Left renal pelvis (tissue), 4 donors: ENCODE measurements around the gene EEF1AKMT4. TPM values are rescaled to one million over a fixed set of nuclear protein-coding genes. Genes with fewer than 3 reads are reported as not detected.

Source experiments
- DNase-seq, 4 donors: peaks; one replicate each; pipeline ENCODE4 v3.0.0-alpha.2; 2013; ENCODE audit warnings: low read depth in 4 of 4, low spot score in 3 of 4
- polyA plus RNA-seq, 4 donors: library from polyadenylated mRNA; unstranded; fragments of 120-200 nt; gene quantifications; one replicate each; pipeline ENCODE4 v1.2.1, GENCODE V29; 2013; ENCODE audit not compliant: insufficient read length in 4 of 4

EEF1AKMT4 gene
- polyA plus RNA-seq: 1 to 10 TPM; 1.9 to 3.4 (median 2.5) TPM

DNA sequence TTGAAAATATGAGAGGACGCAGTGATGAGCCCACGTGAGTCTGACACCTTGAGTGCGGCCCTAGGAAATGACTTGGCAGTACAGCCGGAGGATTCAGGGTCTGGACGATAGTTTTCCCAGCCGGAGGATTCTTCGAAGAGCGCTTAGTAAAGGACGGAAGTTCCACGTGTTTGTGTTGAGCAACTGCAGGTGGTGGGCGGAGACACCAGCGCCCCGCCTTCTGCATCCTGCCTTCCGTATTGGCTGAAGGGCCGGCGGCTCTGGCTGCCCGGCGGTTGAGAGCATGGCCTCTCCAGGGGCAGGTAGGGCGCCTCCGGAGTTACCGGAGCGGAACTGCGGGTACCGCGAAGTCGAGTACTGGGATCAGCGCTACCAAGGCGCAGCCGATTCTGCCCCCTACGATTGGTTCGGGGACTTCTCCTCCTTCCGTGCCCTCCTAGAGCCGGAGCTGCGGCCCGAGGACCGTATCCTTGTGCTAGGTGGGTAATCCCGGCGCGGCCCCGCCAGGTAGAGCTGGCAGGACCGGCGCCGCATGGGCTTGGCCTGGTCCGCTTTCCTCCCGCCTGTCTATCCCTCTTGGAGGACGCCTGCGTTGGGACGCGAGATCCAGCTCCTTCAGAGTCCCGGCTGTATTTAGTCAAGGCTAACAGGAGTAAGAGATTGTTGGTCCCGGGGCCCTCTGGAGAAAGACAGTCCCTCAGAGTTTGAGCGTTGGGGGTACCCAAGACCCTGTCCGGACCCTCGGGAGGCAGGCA is at the start of gene EEF1AKMT4:
Gene EEF1AKMT4 (plus strand): TSS at position 261 of the 755 bp plus-strand sequence. CDS start 23 bp downstream, at position 284.
- DNase-seq: peak; percentile 76 to 89 (median 84)

DNA sequence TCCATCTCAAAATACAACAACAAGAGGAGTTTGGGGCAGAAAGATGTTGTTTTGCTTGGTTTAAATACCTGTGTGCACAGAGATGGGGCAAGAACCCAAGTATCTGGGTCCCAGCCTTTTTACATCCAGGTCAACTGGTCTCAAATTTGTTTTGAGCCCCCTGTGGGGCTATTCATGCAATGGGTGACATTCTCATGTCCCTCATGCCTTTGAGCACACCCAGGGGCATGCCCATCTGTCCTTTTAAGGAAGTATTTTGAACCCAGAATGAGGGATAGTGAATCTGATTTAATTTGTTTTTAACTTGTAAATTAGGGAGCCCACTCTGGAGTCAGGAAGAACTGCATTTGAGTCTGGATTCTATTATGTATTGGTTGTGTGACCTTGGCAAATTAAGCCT is 48.6 kb upstream of the EEF1AKMT4 start:
- DNase-seq: no peak

DNA sequence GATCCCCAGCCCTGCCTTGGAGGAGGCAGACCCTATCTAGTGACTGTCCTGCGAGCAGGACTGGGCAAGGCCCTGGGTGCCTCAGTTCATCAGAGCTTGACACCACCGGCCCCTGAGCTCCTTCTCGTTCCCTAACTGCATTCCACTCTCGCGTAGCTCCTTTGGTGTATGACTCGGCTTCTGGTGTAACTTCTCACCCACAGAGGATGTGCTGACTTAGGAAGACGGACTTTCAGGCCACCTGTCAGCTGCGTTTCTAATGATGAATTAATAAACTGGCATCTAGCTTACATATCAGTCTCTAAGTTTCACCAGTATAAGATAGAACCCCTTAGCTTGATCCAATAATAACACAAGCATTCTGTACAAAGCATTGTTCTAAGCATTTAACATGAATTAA is 45.9 kb upstream of the EEF1AKMT4 start:
- DNase-seq: no peak

DNA sequence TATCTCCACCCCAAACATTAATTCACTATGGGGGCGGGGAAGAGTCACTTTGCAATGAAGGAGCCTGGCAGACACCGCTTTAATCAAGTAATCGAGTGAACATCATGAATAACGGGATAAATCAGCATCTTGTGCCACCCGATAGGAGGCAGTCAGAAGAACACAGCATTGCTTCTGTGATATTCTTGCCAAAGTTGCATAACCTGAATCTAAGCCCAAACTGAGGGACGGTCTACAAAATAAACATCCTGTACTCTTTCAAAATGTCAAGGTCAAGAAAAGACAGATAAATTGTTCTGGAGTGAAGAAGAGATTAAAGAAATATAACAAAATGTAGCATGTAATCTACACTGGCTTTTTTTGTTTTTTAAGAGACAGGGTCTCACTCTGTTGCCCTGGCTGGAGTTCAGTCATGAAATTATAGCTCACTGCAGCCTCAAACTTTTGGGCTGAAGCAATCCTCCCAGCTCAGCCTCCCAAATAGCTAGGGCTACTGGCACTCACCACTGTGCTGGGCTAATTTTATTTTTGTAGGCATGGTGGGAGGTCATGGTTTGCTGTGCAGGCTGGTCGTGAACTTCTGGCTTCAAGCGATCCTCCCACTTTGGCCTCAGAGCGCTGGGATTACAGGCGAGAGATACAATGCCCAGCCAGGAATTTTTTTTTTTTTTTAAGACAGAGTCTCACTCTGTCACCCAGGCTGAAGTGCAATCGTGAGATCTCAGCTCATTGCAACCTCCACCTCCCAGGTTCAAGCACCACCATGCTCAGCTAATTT is 40.1 kb upstream of the EEF1AKMT4 start:
- DNase-seq: no peak

DNA sequence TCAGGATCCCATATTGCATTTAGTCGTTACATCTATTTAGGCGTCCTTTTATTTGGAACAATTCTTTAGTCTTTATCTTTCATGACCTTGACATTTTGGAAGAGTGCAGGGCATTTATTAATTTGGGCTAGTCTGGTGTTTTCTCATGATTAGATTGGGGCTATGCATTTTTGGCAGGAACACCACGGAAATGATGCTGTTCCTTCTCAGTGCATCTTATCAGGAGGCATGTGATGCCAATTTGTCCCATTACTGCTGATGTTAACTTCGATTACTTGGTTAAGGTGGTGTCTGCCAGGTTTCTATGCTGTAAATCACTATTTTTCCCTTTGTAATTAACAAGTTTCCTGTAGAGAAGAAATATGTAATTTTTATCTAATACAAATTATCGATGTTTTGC is 38.2 kb upstream of the EEF1AKMT4 start:
- DNase-seq: no peak

DNA sequence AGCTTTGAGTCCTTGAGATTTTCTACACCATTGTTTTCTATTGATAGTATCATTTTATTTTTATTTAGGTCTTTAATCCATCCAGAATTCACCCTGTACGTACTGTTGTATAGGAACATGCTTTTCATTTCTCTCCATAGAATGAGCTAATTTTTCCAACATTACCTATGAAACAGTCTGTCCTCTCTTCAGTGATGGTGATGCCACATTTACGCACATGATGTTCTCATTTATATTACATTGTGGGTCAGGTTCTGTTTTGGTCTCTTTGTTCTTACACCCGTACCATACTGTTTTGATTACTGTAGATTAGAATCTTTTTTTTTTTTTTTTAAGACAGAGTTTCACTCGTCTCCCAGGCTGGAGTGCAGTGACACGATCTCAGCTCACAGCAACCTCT is 37.8 kb upstream of the EEF1AKMT4 start:
- DNase-seq: no peak

DNA sequence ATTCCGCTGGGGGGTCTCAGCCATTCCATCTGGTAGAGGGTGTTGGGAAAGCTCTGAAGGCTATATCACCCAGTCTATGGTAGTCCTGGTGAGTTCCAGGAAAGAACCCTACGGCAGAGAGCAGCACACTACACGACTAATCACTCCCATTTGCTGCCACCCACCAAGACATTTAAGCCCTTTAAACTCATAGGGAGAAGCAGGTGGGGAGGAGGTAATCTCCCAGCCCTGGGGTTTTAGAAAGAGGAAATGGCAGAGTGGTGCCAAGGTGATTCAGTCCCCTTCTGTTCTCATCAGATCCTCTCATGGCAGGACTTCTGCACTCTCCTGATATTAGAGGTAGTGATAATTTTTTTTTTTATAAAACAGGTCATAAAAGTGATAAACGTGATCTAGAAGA is 30.7 kb upstream of the EEF1AKMT4 start:
- DNase-seq: no peak

DNA sequence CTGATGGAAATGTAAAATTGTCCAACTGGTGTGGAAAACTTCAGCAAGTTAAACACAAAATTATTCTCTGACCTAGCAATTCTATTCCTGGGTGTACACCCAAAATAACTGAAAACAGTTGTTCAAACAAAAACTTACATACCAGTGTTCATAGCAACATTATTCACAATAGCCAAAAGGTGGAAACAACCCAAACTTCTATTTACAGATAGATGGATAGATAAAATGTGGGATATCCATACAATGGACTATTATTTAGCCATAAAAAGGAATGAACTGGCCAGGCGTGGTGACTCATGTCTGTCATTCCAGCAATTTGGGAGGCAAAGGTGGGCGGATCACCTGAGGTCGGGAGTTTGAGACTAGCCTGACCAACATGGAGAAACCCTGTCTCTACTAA is 27.0 kb upstream of the EEF1AKMT4 start:
- DNase-seq: no peak

DNA sequence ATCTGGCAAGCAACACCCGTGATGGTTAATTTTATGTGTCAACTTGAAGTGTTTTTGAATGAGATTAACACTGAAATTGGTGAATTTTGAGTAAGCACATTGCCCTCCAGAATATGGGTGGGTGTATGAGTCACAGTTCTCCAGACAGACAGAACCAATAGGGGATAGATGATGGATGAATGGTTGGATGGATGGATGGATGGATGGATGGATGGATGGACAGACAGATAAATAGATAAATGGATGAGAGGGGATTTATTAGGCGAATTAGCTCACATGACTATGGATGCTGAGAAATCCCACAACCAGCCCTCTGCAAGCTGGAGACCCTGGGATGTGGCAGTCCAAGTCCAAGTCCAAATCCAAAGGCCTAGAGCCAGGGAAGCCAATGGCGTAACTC is 25.5 kb upstream of the EEF1AKMT4 start:
- DNase-seq: no peak

DNA sequence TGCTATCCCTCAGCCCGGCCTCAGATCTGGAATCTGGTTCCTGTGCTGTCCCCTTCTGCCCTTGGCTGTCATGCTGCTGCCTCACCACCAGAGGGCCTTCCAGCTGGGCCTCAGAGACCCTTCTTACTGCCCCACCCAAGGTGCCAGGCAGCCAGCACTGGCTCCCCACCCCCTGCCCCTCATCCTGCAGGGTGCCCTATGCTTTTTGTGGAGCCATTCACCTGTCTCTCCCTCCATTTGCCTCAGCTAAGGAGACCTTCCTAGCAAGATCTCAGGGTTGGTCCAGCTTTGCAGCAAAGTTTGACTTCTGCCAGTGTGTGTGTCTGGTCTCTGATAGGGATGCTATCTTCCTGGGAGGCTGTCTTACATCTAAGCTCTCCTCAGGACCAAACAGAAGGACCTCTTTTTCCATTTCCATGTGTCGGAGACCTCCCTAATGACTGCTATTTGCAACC is 22.0 kb upstream of the EEF1AKMT4 start:
- no peak for DNase-seq

DNA sequence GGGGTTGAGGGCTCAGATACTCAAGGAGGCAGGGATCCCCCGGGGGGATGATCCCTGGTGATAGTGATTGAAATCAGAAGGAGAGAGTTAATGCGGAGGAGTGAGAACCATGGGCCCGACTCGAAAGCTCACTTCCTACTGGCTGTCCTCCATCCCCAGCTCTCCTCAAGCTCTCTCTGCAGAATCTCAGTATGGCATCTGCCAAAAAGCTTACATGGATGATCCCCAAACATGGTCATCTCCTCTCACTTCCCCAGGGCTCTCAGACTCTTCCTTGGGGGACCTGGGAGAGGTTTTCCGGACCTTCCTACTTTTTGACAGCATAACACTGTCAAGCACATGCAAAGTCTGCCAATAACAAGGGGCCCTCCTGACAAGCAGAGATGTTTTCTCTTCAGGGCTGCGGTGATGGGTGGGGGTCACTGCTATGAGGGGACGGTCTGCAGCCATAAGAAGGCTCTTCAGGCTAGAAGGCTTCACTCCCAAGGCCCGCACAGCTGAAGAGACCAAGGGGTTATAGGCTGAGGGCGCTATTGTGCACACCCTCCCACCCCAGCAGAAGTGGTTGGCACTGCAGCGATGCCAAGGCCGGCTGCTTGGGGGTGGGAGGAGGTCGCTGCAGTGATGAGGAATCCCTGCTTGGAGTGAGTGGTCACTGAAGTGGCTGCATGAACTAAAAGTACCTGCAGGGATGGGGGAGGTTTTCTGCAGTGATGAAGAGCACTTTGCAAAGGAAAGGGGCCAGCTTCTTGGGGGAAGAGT is 20.9 kb upstream of the EEF1AKMT4 start:
- no peak for DNase-seq

DNA sequence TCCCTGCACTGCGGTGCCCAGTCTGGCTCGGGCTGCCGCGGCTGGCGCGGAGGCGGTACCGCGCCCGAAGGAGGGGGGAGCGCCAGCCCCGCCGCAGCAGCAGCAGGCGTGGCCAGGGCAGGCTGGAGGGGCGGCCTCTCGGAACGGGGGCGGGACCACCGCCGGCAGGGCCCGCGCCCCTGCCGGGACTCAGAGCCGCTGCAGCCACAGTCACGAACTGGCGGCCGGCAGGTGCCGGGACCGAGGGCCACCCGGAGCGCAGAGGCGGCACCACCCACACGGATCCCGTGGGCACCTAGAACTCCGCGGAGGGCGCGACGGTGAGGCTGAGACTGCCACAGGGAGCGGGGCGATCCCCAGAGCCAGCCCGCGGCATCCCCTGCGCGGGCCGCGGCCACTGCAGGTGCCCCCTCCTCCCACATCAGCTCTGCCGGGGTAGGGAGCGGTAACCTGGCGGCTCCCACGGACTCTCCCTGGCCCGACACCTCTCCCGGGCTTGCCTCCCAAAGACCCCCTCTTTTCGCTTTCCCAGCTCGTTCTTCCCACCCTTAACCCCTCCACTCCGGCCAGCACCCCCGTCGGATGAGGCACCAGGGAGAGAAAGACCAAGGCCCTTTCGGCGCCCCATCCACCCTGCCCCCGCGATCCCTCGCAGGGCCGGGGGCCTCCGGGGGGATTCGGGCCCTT is 19.9 kb upstream of the EEF1AKMT4 start, which contains the start of gene VWA5B2:
Gene VWA5B2 (plus strand): TSS at position 192 of the 687 bp plus-strand sequence. CDS start 944 bp downstream, outside the sequence.
- no peak for DNase-seq

DNA sequence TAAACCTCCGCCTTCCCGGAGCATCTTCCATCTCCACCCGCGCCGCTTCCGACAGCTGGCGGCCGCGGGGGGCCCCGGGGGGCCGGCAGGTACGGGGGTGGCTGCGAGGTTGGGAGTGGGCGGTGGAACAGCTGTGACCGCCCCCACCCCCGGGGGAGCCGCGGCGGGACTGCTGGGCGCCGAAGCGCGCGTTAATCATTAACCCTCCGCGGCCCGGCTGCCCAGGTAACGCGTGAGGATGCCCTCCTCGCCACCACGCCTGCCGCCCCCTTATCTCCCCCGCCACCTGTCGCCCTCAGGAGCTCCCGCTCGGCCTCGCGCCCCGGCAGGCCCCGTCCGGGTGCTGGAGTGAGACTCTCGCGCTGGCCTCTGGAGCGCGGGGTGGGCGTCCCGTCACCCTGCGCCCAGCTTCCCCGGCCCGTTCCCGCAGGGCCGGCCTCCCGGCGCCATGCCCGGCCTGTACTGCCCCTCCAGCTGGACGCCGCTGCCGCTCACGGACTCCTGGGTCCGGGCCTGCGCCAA is 19.3 kb upstream of the EEF1AKMT4 start:
- DNase-seq: no peak

DNA sequence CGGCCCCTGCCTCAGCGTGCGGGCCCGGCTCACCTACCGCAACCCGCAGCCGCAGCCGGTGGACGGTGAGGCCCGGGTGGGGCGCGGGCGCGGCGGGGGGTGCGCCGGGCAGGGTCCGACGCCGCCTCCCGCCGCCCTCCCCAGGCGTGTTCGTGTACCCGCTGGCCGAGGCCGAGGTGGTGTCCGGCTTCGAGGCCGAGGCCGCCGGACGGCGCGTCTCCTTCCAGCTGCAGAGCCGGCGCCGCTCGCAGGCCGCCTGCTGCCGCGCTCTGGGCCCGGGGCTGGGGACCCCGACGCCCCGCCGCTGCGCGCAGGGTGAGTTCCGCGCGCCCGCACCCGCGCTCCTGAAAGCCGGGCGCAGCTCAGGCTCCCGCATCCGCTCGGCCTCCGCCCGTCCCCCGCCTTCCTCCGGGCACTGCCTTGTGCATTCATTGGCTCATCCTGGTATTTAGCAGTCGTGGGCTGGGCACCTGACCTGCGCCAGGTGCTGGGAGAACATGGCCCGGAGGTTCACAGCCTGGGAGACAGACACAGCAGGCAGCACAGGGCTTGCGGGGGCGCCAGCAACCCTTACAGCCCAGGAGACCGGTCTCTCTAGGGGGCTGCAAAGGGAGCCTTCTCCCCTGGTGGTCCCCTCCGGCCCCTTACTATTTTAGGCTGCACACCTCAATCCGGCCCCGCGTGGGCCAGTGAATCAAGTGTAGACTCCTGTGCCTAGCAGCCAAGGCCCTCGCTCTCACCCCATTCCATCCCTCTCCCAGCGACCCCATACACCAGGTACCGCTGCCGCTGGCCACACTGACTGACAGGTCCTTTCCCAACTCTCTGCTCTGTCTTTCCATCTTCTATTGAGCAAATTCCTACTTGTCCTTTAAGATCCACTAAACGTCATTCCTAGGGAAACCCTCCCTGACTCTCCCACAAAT is 18.6 kb upstream of the EEF1AKMT4 start:
- DNase-seq: no peak

DNA sequence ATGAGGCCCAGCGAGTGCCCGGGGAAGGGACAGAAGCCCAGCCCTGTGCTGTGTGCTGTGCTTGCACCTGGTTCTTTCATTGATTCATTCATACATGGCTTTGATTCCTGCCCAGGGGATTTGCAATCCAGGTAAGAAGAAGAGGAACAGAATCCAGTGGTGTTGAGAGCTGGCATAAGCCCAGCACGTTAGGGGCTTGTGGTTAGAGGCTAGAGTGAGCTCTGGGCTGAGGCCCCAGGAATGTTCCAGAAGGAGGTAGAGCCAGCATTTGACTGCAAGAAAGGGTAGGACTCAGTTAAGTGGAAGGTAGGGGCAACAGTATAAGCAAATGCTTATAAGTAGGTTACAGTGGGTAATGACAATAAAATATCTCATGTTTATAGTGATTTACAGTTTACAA is 17.8 kb upstream of the EEF1AKMT4 start:
- no peak for DNase-seq

DNA sequence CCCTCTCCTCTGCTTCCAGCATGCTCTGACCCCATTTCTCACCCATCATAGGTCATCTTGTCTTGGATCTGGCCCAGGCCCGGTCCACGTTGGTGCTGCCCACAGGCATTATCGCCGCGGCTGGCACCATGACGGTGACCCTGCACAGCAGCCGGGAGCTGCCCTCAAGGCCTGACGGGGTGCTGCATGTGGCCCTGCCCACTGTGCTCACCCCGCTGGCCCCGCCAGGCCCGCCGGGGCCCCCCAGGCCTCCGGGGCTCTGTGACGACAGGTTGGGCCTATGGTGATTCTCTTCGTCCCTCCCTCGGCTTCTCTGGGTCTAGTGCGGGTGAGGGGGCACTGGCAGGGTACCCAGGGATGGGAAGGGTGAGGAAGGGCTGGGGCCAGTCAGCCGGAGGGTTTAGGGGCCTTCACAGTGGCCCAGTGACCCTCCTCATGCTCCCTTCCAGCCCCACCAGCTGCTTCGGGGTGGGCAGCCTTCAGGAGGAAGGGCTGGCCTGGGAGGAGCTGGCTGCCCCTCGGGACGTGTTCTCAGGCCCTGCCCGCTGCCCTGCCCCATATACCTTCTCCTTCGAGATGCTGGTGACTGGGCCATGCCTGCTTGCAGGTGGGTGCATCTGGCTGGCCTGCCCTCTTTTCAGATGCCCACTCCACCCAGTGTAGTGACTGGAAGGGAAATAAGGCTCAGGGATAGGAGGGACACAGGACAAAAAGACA is 16.2 kb upstream of the EEF1AKMT4 start:
- DNase-seq: no peak

DNA sequence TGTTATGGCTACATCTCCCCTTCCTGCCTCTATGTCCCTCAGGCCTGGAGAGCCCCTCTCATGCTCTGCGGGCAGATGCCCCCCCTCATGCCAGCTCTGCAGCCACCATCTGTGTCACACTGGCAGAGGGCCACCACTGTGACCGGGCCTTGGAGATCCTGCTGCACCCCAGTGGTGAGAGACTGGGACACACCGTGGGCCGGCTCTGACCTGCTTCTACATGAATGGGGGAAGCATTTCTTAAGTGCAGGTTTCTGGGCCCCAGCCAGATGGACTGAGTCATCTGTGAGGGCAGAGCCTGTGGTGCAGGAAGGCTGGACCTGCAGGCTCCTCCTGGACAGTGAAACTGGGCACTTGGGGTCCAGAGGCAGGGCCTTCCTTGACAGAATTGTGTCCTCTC is 15.2 kb upstream of the EEF1AKMT4 start:
- no peak for DNase-seq

DNA sequence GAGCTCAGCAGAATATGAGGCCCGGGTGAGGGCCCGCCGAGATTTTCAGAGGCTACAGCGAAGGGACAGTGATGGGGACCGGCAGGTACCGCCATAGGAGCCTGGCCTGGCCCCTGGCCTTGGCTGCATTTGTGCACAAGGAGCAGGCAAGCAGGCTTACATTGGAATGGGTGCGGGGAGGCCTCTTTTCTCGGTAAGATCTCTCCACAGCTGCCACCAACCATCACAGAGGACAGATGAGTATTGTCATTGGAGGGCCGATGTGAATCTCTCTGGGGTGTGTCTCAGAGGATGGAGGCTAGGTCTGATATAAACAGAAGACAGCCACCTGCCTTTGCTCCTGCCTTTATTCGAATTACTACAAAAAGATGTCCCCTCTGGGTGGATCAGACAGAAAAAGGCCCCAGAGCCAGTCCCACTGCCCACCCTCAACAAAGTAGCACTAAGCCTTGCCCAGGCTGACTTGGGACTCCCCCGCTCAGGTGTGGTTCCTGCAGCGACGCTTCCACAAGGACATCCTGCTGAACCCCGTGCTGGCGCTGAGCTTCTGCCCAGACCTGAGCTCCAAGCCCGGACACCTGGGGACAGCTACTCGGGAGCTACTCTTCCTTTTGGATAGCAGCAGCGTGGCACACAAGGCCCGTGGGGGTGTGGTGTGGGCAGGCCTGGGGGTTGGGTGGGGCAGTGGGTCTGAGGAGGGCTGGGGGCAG is 14.6 kb upstream of the EEF1AKMT4 start:
- DNase-seq: no peak
